Nephron (organoid): ENCODE results near the gene PPP1R12A.

Experiments used
- H3K27ac Mint-ChIP-seq, 3 experiments: 2 replicates each; pipeline ENCODE4 v1.8.0; 2020; ENCODE audit warnings: mixed read lengths in 3 of 3, mild to moderate bottlenecking in 2 of 3, moderate library complexity in 1 of 3
- H3K27me3 Mint-ChIP-seq: 2 replicates; pipeline ENCODE4 v1.8.0; 2021; ENCODE audit warnings: low read depth, mild to moderate bottlenecking, moderate library complexity, mixed read lengths
- H3K36me3 Mint-ChIP-seq: 2 replicates; pipeline ENCODE4 v1.8.0; 2020; ENCODE audit warnings: low read depth, mixed read lengths
- H3K4me1 Mint-ChIP-seq: 2 replicates; pipeline ENCODE4 v1.8.0; 2020; ENCODE audit warnings: mixed read lengths
- H3K4me3 Mint-ChIP-seq, 3 experiments: 2 replicates each; pipeline ENCODE4 v1.8.0; 2020; ENCODE audit warnings: mild to moderate bottlenecking in 3 of 3, mixed read lengths in 3 of 3, moderate library complexity in 2 of 3
- H3K9me3 Mint-ChIP-seq: 2 replicates; pipeline ENCODE4 v1.8.0; 2020; ENCODE audit warnings: mixed read lengths
- TF ChIP-seq, protein P1 (sequence below), 3 experiments: fragments of 200-600 bp; sonication (generic); IDR thresholded peaks; one replicate each; pipeline ENCODE4 v1.5.0; 2021; ENCODE audit warnings: antibody characterized with exemption in 3 of 3; ENCODE audit not compliant: unreplicated experiment in 3 of 3

The PPP1R12A gene

DNA sequence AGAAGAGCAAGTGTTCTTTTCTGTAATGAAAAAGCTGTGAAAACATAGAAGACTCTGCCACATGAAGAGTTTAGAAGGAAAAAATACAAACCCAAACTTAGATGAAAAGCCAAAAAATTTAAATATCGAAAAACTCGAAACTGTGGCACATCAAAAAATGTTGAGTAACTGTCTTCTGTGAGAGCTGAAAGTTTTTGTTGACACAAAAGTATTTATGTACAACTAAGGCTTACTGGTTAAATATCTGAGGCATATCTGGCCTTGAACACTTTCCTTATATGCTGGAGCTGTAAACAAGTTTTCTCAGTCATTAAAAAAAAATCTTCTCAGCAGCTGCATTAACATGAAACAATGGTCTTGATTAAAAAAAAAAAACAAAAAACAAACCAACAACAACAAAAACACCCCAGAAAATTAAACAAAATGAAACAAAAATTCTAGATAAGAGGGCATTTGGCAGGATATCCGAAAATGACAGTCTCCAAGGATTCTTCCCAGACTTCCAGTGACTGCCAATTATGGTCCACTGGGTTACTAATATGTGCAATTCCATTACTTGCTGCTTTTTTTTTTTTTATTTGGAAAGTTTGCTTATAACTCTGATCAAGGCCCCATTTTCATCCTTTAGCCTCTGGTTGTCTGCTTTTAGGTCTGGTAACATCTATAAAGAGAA, 159.4 kb downstream of the PPP1R12A start:
- H3K36me3 Mint-ChIP-seq = peaks cover 28% of the 10 kb centered on the region
- peak overlapping the region in 1 of 3 experiments; percentile 42 for H3K27ac Mint-ChIP-seq
- H3K4me1 Mint-ChIP-seq = no peaks in the 10 kb centered on the region
- H3K27me3 Mint-ChIP-seq = no peaks in the 10 kb centered on the region
- no peaks in the 10 kb centered on the region for H3K9me3 Mint-ChIP-seq
- no peak overlapping the region for H3K4me3 Mint-ChIP-seq
- TF ChIP-seq, protein P1, sequence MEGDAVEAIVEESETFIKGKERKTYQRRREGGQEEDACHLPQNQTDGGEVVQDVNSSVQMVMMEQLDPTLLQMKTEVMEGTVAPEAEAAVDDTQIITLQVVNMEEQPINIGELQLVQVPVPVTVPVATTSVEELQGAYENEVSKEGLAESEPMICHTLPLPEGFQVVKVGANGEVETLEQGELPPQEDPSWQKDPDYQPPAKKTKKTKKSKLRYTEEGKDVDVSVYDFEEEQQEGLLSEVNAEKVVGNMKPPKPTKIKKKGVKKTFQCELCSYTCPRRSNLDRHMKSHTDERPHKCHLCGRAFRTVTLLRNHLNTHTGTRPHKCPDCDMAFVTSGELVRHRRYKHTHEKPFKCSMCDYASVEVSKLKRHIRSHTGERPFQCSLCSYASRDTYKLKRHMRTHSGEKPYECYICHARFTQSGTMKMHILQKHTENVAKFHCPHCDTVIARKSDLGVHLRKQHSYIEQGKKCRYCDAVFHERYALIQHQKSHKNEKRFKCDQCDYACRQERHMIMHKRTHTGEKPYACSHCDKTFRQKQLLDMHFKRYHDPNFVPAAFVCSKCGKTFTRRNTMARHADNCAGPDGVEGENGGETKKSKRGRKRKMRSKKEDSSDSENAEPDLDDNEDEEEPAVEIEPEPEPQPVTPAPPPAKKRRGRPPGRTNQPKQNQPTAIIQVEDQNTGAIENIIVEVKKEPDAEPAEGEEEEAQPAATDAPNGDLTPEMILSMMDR (IDR thresholded peaks at IDR 0.05; ENCODE audit: unreplicated experiment in 3 of 3) = no peak

DNA sequence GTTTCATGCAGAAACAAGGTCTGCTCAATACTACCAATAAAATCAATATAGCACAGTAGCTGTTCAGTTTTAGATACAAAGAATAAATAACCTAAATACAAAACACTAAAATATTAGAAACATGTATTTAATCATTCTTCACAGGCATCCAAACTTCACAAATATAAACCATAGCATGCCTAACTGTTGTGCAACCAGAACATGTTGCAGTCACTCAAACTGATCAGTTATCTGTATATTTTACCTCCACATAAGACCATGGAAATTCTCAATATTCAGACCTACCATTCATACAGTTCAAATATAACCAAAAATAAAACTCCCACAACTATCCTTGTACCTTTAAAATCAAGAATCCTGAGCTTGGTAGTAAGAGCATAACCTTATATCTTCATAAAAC, 161.0 kb downstream of the PPP1R12A start:
- no peaks in the 10 kb centered on the region for H3K27me3 Mint-ChIP-seq
- no peaks in the 10 kb centered on the region for H3K4me1 Mint-ChIP-seq
- TF ChIP-seq, protein P1 (IDR thresholded peaks at IDR 0.05; ENCODE audit: unreplicated experiment in 3 of 3) = no peak
- H3K4me3 Mint-ChIP-seq = no peak overlapping the region
- H3K27ac Mint-ChIP-seq = no peak overlapping the region
- H3K36me3 Mint-ChIP-seq = peaks cover 27% of the 10 kb centered on the region
- no peaks in the 10 kb centered on the region for H3K9me3 Mint-ChIP-seq

DNA sequence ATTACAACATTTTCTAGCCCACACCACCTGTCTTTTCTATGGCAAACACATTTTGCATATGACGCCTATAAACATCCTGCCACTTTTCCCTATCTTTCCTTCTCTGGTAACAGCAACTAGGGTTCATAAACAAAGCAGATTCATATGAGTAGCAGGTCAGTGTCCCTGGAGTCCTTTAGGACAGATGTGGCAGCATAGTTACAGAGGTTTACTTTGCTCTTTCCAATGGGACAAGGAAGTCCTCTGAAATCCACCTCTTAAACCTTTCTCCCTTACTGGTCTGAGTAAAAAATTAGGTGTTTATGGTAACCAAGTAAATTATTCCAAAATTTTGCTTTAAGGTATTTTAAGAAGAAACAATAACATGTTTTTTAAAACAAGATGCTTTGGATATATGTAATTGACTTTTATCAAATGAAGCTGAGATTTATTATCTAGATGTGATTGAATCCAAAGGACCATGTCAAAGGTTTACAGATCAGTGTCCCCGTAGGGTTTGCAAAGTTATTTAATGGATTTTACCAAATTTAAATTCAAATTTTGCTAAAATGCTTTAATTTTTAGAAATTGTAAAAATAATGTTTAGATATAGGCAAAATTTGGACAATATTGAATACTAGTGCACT, 164.9 kb downstream of the PPP1R12A start:
- TF ChIP-seq, protein P1 (IDR thresholded peaks at IDR 0.05; ENCODE audit: unreplicated experiment in 3 of 3) = no peak
- Mint-ChIP-seq H3K4me1 (no peaks in the 10 kb centered on the region), H3K9me3 (no peaks in the 10 kb centered on the region), H3K36me3 (peaks cover 16% of the 10 kb centered on the region), H3K4me3 (no peak overlapping the region), H3K27ac (no peak overlapping the region), H3K27me3 (no peaks in the 10 kb centered on the region)

DNA sequence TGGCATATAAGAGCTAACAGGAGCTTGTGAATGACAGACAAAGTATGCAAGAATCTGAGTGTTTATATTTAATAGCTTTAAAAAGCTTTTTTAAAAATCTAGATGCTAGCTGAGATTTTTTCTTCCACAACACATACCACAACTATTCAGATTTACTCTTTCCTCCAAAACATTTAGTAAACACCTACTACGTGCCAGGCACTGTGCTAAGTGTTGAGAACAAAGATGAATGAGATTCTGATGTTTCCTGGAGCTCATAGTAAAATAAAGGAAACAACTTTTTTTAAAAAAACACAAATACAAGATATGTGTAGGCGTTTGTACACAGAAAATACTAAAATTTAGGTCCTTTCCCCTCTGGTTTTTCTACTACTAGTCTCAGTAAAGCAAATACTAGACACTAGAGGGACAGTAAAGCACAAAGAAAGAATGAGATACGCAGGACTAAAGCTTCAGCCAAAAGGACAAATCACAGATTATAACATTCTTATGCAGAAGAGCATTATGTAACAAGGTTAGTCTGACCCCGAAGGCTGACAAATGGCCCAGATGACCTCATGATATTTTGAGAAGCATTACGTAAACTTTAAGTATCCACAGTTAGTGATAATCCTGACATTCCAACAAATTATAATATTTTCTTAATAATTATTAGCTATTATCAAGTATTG, 165.6 kb downstream of the PPP1R12A start:
- H3K27me3 Mint-ChIP-seq = no peaks in the 10 kb centered on the region
- no peaks in the 10 kb centered on the region for H3K4me1 Mint-ChIP-seq
- no peaks in the 10 kb centered on the region for H3K9me3 Mint-ChIP-seq
- H3K4me3 Mint-ChIP-seq = no peak overlapping the region
- TF ChIP-seq, protein P1 (IDR thresholded peaks at IDR 0.05; ENCODE audit: unreplicated experiment in 3 of 3) = no peak
- peaks cover 15% of the 10 kb centered on the region for H3K36me3 Mint-ChIP-seq
- H3K27ac Mint-ChIP-seq = no peak overlapping the region

DNA sequence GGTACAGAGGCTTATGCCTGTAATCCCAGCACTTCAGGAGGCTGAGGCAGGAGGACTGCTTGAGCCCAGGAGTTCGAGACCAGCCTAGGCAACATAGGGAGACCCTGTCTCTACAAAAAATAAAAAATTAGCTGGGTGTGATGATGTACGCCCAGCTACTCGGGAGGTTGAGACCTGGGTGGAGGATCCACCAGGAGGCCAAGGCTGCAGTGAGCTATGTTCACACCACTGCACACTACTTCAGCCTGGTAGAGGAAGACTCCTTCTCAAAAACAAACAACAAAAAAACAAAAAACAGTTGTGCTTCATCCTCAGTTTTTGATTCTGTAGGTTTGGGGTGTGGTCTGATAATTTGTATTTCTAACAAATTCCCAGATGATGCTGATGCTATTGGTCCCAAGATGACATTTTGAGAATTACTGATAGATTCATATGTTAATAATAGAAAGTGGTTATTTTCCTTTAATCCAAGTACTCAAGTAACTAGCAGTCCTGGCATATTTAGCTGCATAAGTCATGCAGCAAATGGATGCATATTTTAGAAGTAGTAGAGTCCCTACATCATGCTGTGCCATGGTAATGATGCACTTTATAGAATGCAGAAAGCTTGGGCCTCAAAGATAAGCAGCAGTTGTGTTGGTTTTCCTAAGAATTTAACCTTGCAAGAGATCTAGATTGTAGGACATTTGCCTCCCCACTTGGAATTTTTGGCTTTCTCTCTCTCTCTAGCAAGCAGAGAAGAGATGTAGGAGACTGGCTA, 168.0 kb downstream of the PPP1R12A start:
- Mint-ChIP-seq H3K4me3 (no peak overlapping the region), H3K27me3 (no peaks in the 10 kb centered on the region), H3K9me3 (no peaks in the 10 kb centered on the region), H3K27ac (no peak overlapping the region), H3K36me3 (peaks cover 8% of the 10 kb centered on the region), H3K4me1 (no peaks in the 10 kb centered on the region)
- TF ChIP-seq, protein P1 (IDR thresholded peaks at IDR 0.05; ENCODE audit: unreplicated experiment in 3 of 3) = no peak
